GM12864 (cell line): ENCODE measurements around the gene DNM2.

Experiments
- DNase-seq: peaks from one replicate; pipeline ENCODE4 v3.0.0-alpha.2; 2011; ENCODE audit warnings: low read depth
- H3K4me3 ChIP-seq: 2 replicates; pipeline ENCODE4 v1.5.1; 2011; ENCODE audit warnings: mild to moderate bottlenecking, low read depth, low read length, control low read depth
- TF ChIP-seq, protein P1 (sequence below): IDR thresholded peaks from 2 replicates; pipeline ENCODE4 v1.5.1; 2011; ENCODE audit warnings: low read depth, mild to moderate bottlenecking, moderate library complexity, low read length, control low read depth, inconsistent platforms; ENCODE audit errors: missing control alignments

Gene DNM2

GRCh38 chr19:10678813-10679212 lies 39.1 kb upstream of the DNM2 start:
- TF ChIP-seq, protein P1, sequence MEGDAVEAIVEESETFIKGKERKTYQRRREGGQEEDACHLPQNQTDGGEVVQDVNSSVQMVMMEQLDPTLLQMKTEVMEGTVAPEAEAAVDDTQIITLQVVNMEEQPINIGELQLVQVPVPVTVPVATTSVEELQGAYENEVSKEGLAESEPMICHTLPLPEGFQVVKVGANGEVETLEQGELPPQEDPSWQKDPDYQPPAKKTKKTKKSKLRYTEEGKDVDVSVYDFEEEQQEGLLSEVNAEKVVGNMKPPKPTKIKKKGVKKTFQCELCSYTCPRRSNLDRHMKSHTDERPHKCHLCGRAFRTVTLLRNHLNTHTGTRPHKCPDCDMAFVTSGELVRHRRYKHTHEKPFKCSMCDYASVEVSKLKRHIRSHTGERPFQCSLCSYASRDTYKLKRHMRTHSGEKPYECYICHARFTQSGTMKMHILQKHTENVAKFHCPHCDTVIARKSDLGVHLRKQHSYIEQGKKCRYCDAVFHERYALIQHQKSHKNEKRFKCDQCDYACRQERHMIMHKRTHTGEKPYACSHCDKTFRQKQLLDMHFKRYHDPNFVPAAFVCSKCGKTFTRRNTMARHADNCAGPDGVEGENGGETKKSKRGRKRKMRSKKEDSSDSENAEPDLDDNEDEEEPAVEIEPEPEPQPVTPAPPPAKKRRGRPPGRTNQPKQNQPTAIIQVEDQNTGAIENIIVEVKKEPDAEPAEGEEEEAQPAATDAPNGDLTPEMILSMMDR: no peak
- DNase-seq: no peak
- no peak overlapping the region for H3K4me3 ChIP-seq

GRCh38 chr19:10679743-10680142 lies 38.1 kb upstream of the DNM2 start:
- TF ChIP-seq, protein P1: no peak
- H3K4me3 ChIP-seq: no peak overlapping the region
- DNase-seq: no peak

DNA sequence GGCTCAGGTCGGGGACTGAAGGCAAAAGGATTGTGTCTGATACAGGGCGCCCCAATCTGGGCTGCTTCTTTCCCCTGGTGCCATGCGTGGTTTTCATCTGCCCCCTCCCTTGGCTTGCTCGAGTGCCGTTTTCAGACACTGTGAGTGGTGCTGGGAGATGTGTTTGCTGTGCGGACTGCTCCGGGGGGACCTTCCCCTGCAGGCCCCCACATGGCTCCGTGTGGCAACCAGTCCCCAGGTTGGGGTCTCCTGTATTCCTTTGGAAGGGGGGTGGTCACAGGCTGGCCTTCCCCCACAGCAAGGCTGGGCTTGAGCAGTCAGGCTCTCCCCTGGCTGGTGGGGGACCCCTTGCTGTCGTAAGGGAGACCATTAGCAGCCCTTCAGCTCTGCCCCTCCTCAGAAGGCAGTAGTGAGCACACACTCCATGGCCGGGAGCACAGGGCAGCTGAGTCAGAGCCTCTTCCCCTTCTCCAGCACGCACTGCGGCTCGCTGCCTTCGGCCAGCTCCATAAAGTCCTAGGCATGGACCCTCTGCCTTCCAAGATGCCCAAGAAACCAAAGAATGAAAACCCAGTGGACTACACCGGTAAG lies 37.2 kb upstream of the DNM2 start:
- no peak for DNase-seq
- TF ChIP-seq, protein P1: no peak

DNA sequence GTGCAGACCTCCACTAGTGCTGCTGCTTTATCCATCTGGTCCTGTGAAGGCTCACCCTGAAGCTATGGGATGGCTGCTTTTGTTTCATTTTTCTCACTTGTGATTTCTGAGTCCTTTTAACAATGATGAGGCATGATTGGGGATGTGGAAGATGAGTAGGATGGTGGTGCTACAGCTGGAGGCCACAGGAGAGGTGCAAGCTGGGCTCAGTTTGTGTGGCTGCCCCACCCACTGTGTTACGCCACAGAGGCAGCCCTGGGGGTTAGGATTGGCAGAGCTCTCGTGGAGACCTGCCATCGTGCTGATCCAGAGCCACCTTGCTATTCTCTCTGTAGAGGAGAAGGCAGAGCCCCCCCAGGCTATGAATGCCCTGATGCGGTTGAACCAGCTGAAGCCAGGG lies 36.2 kb upstream of the DNM2 start:
- TF ChIP-seq, protein P1: no peak
- DNase-seq: no peak
- H3K4me3 ChIP-seq: no peak overlapping the region

More for the DNA sequence above, 37.2 kb upstream of the DNM2 start:
- H3K4me3 ChIP-seq: no peak overlapping the region

DNA sequence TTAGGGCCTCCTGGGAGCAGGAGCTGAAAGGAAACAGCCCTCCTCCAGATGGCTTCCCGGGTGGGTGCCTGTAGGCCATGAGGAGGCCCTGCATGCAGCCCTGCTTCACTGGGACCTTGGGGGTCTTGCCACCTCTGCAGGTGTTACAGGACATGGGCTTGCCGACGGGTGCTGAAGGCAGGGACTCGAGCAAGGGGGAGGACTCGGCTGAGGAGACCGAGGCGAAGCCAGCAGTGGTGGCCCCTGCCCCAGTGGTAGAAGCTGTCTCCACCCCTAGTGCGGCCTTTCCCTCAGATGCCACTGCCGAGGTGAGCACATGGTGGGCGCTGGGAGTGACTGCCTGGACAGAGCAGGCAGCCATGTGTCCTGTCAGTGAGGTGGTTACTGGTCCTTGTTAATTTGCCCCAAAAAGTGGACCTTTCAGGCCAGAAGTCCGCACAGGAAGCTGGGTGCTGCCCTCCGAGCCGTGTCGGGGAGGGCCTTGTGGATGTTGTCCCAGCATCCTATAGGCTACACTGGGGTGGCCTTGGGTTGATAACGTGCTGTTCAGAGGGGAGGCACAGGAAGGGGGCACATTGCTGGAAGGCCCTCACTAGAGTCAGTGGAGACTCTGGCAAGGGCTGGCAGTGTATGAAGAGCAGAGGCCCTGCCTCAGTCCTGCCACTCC lies 35.3 kb upstream of the DNM2 start:
- H3K4me3 ChIP-seq: no peak overlapping the region
- no peak for DNase-seq
- TF ChIP-seq, protein P1: no peak

DNA sequence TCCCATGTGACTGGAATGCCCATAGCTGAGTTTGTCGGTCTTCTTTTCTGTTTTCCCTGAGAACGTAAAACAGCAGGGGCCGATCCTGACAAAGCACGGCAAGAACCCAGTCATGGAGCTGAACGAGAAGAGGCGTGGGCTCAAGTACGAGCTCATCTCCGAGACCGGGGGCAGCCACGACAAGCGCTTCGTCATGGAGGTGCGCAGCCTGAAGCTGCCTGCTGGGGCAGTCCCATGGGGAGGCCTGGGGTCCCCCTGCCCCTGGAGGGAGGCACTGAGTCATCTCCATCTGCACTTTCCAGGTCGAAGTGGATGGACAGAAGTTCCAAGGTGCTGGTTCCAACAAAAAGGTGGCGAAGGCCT lies 34.8 kb upstream of the DNM2 start:
- no peak for DNase-seq
- TF ChIP-seq, protein P1: no peak
- no peak overlapping the region for H3K4me3 ChIP-seq

DNA sequence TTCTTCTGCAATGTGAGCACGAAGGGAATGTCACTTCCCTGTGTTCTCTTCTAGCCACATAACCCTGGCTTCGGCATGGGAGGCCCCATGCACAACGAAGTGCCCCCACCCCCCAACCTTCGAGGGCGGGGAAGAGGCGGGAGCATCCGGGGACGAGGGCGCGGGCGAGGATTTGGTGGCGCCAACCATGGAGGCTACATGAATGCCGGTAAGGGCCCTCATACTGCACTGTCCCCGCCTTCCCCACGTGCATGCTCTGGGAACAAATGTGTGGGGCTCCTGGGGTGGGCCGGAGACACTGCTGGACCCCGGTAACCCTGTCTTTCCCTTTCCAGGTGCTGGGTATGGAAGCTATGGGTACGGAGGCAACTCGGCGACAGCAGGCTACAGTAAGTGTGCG lies 34.3 kb upstream of the DNM2 start:
- TF ChIP-seq, protein P1: no peak
- no peak for DNase-seq
- no peak overlapping the region for H3K4me3 ChIP-seq
